CD4-positive, alpha-beta T cell treated with Interferon gamma for 1 hour (primary cell): Measurements from ENCODE around the gene CACNA2D4.

Experiments
- DNase-seq: peaks from one replicate; pipeline ENCODE4 v3.0.0-alpha.2; 2020

CACNA2D4 gene

DNA sequence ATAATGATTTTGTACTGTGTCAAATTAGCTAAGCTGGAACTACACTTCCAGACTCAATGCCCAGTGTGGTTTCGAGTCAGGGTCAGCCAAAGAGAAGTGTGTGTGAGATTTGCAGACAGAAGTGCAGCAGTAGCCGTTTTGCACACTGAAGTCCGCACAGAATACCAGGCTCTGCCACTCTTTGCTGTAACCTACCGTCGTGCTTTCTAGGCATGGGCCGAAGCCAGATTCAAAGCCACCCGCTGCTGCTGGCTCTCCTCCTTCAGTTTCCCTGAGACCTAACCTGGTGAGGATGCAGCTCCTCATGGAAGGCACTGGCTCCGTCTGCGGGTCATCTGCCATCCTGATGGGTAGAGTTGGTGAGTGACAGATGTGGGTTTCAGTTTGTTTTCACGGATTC lies 49.3 kb downstream of the CACNA2D4 start:
- no peak for DNase-seq

DNA sequence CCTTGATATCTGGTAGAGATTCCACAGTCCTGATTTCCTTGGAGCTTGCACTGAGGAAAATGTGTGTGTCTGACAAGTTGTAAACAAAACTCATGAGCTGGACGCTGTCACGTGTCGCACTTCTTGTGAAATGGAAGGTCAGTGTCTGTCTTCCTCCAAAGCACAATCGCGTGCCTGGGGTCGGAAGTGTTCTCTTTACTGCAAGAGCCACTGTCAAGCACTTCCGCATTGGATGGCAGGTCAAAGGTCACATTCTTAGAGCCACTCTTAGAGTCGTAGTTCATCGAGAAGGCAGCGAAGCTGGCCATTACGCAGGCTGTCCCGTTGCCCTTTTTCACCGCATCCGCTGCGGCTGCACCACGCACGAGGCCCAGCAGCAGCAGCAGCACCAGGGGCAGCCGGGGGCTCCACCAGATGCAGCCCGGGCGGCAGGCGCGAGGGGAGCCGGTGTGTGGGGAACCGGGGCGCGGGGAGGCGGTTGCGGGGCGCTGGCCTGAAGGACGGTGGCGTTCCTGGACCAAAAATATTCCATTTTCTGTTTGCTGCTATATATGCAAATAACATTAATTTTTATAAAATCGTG lies 53.1 kb downstream of the CACNA2D4 start:
- DNase-seq: no peak

- no peak for DNase-seq
Measured at GRCh38 chr12:1864867-1865266, 53.6 kb downstream of the CACNA2D4 start.

DNA sequence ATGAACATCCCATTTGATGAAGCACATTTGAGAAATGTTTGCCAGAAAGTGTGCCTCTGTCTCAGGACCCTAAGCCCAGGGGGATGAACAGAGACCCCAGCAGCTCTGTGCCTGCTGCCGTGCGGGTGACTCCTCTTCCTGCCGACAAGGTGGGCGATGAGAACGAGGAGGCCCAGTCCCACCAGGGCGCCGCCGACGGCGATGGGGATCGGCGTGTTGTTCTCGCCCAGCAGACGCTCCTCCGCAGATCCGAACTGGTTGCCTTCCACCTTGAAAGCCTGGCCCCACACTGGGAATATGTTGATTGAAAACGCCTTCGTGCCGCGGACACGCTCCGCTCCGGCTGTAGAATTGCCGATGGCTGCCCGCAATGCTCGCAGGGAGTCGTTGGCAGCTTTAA lies 54.0 kb downstream of the CACNA2D4 start:
- DNase-seq: no peak

- no peak for DNase-seq
Measured at GRCh38 chr12:1863823-1864222, 54.6 kb downstream of the CACNA2D4 start.

- no peak for DNase-seq
Measured at GRCh38 chr12:1862973-1863372, 55.5 kb downstream of the CACNA2D4 start.

GRCh38 chr12:1859643-1860042 lies 58.8 kb downstream of the CACNA2D4 start:
- no peak for DNase-seq

DNA sequence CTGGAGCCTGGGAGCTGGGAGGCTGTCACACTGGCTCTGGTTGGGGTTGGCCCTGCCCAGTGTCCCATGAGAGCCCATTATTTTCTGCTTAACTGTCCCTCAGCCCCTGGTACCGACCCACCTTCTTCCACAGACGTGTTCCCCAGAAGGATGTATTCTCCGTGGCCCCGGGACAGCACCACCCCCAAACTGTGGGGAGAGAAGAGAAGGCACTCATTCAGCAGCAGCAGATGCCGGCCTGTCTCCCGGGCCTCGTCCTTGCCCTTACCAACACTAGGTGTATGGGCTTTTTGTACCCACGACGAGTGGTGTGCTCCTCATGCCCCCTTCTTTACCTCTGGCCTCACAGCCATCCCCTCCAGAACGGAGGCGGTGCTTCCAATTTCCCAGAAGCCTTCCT lies 60.0 kb downstream of the CACNA2D4 start:
- DNase-seq: no peak

DNA sequence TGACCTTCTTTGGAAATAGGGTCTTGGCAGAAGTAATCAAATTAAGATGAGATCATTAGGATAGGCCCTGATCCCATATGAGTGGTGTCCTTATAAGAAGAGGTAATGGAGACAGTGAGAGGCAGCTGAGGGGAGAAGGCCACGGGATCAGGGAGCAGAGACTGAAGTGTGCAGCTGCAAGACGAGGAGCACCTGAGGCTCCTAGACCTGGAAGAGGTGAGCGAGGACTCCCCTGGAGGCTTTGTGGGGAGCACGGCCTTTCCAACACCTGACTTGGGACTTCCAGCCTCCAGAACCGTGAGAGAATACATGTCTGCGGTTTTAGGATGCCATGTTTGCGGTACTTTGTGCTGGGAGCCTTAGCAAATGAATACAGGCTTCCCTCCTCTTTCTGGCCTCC lies 60.6 kb downstream of the CACNA2D4 start:
- no peak for DNase-seq

GRCh38 chr12:1857086-1857485 lies 61.4 kb downstream of the CACNA2D4 start:
- DNase-seq: no peak

DNA sequence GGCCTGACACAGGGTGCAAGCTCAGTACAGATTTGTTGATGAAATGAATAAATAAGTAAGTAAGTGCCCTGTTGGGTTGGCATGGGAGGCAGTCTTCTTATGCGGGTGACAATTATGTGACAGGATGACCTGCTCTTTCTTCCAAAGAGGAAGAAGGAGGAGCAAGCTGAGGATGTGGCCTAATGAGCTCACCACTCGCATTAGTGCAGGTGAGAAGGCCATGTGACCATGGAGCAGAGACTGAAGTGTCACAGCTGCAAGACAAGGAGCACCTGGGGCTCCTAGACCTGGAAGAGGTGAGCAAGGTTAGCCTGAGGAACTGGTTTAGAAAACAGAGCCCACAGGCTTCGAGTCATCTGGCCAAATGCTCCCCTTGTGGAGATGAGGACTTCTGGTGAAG lies 63.2 kb downstream of the CACNA2D4 start:
- no peak for DNase-seq

DNA sequence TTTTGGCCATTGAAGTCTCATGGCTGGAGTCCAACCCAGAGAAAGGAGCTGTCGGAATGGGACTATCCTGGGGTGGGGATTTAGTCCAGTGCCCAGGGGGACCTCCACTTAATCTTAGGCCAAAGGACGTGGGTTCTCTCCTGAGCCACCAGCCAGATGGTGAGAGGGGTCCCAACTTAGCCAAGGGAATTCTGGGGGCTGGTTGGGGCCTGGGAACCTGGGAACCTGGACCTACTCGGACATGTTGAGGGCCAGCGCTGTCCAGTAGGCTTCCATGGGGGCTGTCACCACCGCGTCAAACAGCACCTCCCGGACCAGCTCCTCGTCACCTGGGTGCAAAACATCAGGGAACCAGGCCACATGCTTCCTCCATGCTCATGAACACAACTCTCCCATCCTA lies 64.7 kb downstream of the CACNA2D4 start:
- DNase-seq: no peak

GRCh38 chr12:1852076-1852475 lies 66.4 kb downstream of the CACNA2D4 start:
- DNase-seq: no peak

DNA sequence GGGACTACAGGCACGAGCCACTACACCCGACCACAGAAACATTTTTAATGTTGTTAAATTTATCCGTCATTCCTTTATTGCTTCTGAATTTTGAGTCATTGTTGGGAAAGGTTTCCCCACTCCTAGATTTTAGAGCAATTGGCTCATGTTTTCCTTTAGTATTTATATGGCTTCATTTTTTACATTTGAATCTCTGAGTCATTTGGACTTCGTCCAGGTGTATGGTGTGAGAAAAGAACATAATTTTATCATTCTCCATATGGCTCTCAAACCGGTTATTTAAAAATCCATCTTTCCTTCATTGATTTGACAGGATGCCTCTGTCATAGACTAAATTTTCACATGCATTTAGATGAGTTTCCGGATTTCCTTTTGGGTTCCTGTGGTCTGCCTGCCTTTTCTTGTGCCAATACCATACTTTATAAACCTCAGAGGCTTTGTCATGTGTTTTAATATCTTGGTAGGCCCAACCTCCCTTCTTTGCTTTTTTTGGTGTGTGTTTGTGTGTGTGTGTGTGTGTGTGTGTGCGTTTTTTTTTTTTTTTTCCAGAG lies 67.2 kb downstream of the CACNA2D4 start:
- DNase-seq: no peak

- no peak for DNase-seq
Measured at GRCh38 chr12:1848745-1849144, 69.7 kb downstream of the CACNA2D4 start.

- DNase-seq: no peak
Measured at GRCh38 chr12:1848146-1848545, 70.3 kb downstream of the CACNA2D4 start.

- DNase-seq: no peak
Measured at GRCh38 chr12:1847411-1847810, 71.0 kb downstream of the CACNA2D4 start.

DNA sequence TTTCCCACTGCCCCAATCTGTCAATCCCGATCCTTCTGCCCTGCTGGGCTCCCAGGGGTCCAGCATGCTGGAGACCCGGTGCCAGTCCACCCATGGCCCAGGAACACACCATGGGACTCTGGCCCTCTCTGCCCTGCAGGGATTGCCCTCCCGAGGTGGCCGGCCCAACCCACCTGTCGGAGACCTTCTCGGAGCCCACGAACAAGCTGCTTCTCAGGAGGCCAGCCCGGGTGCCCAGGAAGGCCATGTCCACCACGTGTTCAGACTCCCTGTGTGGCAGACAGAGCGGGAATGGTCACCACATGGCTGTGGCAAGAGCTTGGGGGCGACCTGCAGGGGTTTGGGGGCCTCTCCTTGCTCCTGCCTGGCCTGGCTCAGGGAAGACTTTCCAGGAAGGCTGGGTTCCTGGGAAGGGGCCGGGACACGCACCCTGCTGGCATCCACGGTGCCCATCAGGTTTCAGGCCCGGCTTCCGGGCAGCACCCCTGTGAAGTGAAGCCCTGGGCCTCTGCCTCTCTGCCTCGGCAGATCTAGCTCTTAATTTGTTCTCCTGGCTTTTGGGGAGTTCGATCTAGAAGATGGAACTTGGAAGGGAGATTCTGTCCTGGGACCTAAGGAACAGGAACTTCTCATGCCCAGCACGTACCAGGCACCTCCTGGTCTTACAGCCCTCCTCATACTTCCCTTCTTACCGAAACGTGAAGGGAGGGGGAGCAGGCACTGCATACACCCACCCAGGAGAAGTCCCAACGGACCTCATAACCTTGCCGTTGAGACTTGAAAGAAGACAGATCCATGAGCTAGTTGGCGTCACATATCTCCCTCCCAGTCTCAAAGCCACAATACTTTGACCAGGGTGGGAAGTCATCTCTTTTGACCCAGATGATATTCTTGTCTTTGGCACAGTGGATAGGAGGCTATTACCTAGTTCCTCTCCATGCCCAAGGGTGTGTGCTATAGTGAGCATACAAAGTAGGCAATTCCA lies 71.7 kb downstream of the CACNA2D4 start:
- DNase-seq: no peak

DNA sequence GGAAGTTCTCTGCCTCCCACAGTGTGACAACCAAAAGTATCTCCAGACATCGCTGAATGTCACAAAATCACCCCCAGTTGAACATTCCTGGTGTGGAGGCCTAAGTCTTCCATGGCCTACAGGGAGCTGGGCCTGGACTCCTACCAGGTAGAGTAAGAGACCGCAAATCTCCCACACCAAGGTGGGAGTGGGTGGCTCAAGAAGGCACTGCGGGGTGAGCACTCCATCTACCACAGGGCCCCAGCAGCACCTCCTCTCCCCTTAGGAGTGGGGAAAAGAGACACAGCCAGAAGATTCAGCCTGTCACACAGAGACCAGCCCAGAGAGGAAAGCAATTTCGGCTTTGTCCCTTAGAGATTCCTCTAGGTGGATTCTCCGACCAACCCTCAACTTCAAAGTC lies 72.6 kb downstream of the CACNA2D4 start:
- DNase-seq: no peak

- DNase-seq: no peak
Measured at GRCh38 chr12:1845427-1845826, 73.0 kb downstream of the CACNA2D4 start.

DNA sequence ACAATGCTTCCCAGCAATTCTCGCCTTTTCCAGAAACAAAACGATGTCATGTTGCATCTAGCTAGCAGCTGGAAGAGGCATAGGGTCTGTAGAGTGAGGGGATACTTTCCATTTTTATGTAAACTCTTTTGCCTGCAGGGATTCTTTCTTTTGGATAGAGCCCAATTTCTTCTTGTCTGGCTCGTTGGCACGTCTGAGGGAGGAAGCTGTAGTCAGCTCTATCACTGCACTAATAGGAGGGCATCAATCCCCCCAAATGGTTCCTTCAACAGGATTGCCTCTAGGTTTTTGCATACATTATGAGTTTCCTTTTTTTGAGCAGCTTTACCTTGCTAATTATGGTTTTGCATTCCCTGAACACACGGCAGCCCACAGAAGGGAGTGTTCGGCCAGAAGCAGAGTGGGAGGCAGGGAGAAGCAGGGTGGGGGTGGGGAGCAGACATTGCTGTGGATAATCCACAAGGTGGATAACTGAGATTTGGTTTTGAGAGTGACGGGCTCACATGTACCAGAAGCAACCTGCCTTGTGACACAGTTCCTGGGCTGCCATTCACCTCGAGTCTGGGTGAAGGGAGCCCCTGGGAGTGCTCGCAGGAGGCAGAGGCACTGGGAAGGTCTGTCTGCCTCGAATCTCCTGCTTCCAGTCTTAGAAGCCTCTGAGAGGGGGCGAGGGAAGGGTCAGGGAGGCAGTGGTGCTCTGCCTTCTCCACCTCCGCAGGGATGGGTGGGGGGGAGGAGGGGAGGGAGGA lies 73.6 kb downstream of the CACNA2D4 start:
- no peak for DNase-seq

GRCh38 chr12:1844223-1844622 lies 74.2 kb downstream of the CACNA2D4 start:
- DNase-seq: no peak

DNA sequence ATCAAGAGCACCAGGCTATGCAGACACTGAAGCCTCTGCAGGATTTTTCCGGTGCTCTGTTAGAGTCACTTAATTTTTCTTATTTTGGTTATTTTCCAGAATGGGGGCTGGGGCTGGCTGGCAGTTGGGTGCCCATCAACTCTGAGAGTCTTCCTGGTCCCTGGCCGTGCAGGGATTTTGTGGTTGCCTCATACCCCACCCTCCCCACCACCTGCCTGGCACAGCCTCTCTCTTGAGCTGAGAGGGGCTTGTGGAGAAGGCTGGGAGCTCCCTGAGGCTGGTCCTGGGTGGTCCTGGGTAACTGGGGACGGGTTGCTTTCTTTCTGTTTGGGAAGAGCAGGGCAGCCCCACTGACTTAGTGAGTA lies 74.8 kb downstream of the CACNA2D4 start:
- no peak for DNase-seq
